Stomach (tissue), 4 donors: ENCODE data around the gene DLGAP1.

Source experiments
- CTCF ChIP-seq, 7 experiments: fragments of 450-650 bp in 4 of 7; fragments of 200-600 bp in 3 of 7; sonication (generic) in 3 of 7; IDR thresholded peaks; one replicate each; pipeline ENCODE4 v1.5.1; 2016 to 2019; ENCODE audit warnings: antibody characterized with exemption in 7 of 7, control low read depth in 2 of 7, mild to moderate bottlenecking in 1 of 7
- EP300 ChIP-seq: sonication (generic); formaldehyde crosslinking; IDR thresholded peaks from one replicate; pipeline ENCODE4 v1.6.1; 2017; ENCODE audit warnings: antibody characterized with exemption
- POLR2A ChIP-seq, 4 donors: fragments of 450-650 bp; IDR thresholded peaks; one replicate each; pipeline ENCODE4 v1.6.1; 2016; ENCODE audit warnings: antibody characterized with exemption in 4 of 4, control low read depth in 2 of 4, mild to moderate bottlenecking in 1 of 4, moderate library complexity in 1 of 4
- POLR2AphosphoS5 ChIP-seq, 3 donors: sonication (generic); formaldehyde crosslinking; IDR thresholded peaks; one replicate each; pipeline ENCODE4 v1.6.1; 2016; ENCODE audit warnings: antibody characterized with exemption in 3 of 3

- TF ChIP-seq CTCF (IDR thresholded peaks at IDR 0.05) (no peak), POLR2AphosphoS5 (IDR thresholded peaks at IDR 0.05) (no peak), EP300 (no peak), POLR2A (IDR thresholded peaks at IDR 0.05) (no peak)
These were observed 627.8 kb downstream of the DLGAP1 start for GRCh38 chr18:3827236-3827845.
